Osteoblast (primary cell): ENCODE results near the gene CHN1. TPM values are rescaled to one million over a fixed set of nuclear protein-coding genes. Genes with fewer than 3 reads are reported as not detected.

Experiments
- DNase-seq: peaks from one replicate; pipeline ENCODE4 v3.0.0; 2011; ENCODE audit warnings: low spot score, mixed read lengths; ENCODE audit not compliant: insufficient read length; ENCODE audit errors: missing footprints
- H2AFZ ChIP-seq: 2 replicates; pipeline ENCODE4 v1.6.0; 2011; ENCODE audit warnings: mild to moderate bottlenecking, low read length
- H3K27ac ChIP-seq: 2 replicates; pipeline ENCODE4 v1.5.1; 2011; ENCODE audit warnings: mild to moderate bottlenecking, low read depth, low read length, moderate library complexity
- H3K27me3 ChIP-seq: 2 replicates; pipeline ENCODE4 v1.6.0; 2012; ENCODE audit warnings: mild to moderate bottlenecking, control low read depth, inconsistent platforms, low read length, moderate library complexity; ENCODE audit not compliant: insufficient read depth
- H3K36me3 ChIP-seq: 2 replicates; pipeline ENCODE4 v1.5.1; 2011; ENCODE audit warnings: mild to moderate bottlenecking, low read length, control low read depth, moderate library complexity; ENCODE audit not compliant: insufficient read depth
- H3K4me1 ChIP-seq: 2 replicates; pipeline ENCODE4 v1.5.1; 2011; ENCODE audit warnings: mild to moderate bottlenecking, low read length, control low read depth, moderate library complexity; ENCODE audit not compliant: insufficient read depth
- H3K4me2 ChIP-seq: 2 replicates; pipeline ENCODE4 v1.6.0; 2011; ENCODE audit warnings: mild to moderate bottlenecking, low read length; ENCODE audit not compliant: insufficient read depth
- H3K4me3 ChIP-seq: fragments of 200-600 bp; sonication (generic); 3 replicates; pipeline ENCODE4 v1.5.1; 2012; ENCODE audit warnings: mild to moderate bottlenecking, low read length, inconsistent platforms; ENCODE audit not compliant: insufficient read depth
- H3K79me2 ChIP-seq: 2 replicates; pipeline ENCODE4 v1.6.0; 2012; ENCODE audit warnings: mild to moderate bottlenecking, low read length, control low read depth, inconsistent platforms; ENCODE audit not compliant: insufficient read depth
- H3K9me3 ChIP-seq: 2 replicates; pipeline ENCODE4 v1.5.1; 2011; ENCODE audit warnings: low read depth, low read length, control low read depth
- H4K20me1 ChIP-seq: 2 replicates; pipeline ENCODE4 v1.6.0; 2012; ENCODE audit warnings: mild to moderate bottlenecking, low read length, control low read depth; ENCODE audit not compliant: insufficient read depth
- CTCF ChIP-seq: IDR thresholded peaks from 2 replicates; pipeline ENCODE4 v1.5.1; 2011; ENCODE audit warnings: mild to moderate bottlenecking, low read depth, low read length, moderate library complexity; ENCODE audit errors: extremely low read depth
- total RNA-seq: library from RNA; depleted of rRNA; stranded (reverse); fragments of >200 nt; gene quantifications from 2 replicates; pipeline ENCODE4 v1.2.3, GENCODE V29; 2012

Gene CHN1
- total RNA-seq, 1 donor, result 33.7 TPM

DNA sequence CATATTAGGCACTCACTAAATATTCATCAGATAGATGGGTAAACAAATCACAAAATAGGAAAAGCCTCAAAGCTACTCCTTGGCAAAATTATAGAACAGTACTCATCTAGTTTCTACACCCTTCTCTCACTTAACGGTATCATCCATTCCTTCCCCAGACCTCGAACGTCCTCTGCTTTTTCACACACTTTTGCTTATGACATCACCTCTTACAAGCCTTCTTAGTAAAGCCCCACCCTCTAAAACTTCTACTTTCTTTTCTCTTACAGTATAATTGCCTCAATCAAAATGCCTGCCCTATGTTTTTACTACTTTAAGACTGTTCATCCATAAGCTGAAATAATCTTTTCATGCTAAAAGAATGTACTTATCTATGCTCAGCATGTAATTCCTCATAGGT lies 8.1 kb downstream of the CHN1 start:
- Histone ChIP-seq H3K36me3 (no peaks in the 10 kb centered on the region), H3K4me1 (no peaks in the 10 kb centered on the region), H2AFZ (no peak overlapping the region), H3K4me3 (no peak overlapping the region), H3K27ac (no peak overlapping the region), H4K20me1 (no peaks in the 10 kb centered on the region), H3K79me2 (no peaks in the 10 kb centered on the region), H3K4me2 (no peak overlapping the region), H3K9me3 (no peaks in the 10 kb centered on the region), H3K27me3 (peaks cover 9% of the 10 kb centered on the region)
- no peak for TF ChIP-seq CTCF
- DNase-seq, result no peak

DNA sequence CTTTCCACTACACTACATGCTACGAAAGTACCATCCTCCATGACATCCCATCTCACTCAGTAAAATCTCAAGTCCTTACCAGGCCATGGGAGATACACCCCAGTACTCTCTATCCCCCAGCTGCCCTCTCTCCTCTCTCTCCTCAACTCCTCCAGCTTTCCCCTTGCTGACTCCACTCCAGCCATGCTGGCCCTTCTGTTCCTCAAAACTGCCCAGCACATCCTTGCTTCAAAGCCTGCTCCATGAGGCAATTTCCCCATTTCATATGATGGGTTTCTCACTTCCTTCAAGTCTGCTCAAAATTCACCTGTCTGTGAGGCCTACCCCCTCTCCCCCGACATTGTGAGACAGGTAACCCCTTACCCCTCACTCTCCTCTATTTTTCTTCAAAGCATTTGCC lies 8.6 kb downstream of the CHN1 start:
- DNase-seq, result no peak
- Histone ChIP-seq H3K4me1 (no peaks in the 10 kb centered on the region), H3K79me2 (no peaks in the 10 kb centered on the region), H4K20me1 (no peaks in the 10 kb centered on the region), H3K27ac (no peak overlapping the region), H2AFZ (no peak overlapping the region), H3K9me3 (no peaks in the 10 kb centered on the region), H3K36me3 (no peaks in the 10 kb centered on the region), H3K4me2 (no peak overlapping the region), H3K4me3 (no peak overlapping the region), H3K27me3 (peaks cover 4% of the 10 kb centered on the region)
- TF ChIP-seq CTCF, result no peak

DNA sequence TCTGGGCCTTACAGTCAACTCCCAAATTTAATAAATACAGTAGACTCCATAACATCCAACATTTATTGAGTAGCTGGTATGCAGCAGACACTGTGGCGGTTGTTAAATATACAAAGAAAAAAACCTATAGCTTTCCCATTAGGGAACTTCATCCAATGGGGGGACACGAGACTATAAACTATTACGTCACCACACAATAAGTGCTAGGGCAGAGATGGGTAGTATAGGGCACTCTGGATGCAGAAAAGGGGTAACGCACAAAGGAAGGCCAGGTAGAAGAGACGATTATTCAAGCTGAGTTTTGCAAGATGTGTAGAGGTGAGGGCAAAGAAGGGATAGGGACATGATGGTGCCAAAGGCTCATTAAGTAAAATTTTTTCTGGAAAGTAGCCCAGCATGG lies 10.8 kb downstream of the CHN1 start:
- no peaks in the 10 kb centered on the region for H3K36me3 ChIP-seq
- H3K27me3 ChIP-seq, result no peaks in the 10 kb centered on the region
- H3K27ac ChIP-seq, result no peak overlapping the region
- no peak overlapping the region for H3K4me3 ChIP-seq
- no peaks in the 10 kb centered on the region for H4K20me1 ChIP-seq
- H3K4me1 ChIP-seq, result no peaks in the 10 kb centered on the region
- DNase-seq, result no peak
- H2AFZ ChIP-seq, result no peak overlapping the region
- H3K9me3 ChIP-seq, result no peaks in the 10 kb centered on the region
- TF ChIP-seq CTCF, result no peak
- no peak overlapping the region for H3K4me2 ChIP-seq
- H3K79me2 ChIP-seq, result no peaks in the 10 kb centered on the region

DNA sequence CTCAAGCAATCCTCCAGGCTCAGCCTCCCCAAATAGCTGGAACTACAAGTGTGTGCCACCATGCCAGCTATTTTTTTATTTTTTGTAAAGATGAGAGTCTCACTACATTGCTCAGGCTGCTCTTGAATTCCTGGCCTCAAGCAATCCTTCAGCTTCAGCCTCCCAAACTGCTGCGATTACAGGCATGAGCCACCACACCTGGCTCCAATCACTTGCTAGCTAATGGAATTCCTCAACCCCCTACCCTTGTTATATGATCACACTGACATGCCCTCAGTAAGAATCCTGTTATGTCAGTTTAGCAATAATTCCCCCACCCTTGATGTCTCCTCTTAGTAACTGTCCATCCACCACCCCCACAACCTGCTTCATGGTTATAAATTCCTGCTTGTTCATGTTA lies 12.3 kb downstream of the CHN1 start:
- Histone ChIP-seq H3K4me1 (no peaks in the 10 kb centered on the region), H3K79me2 (no peaks in the 10 kb centered on the region), H3K4me2 (no peak overlapping the region), H3K27ac (no peak overlapping the region), H3K36me3 (no peaks in the 10 kb centered on the region), H2AFZ (no peak overlapping the region), H4K20me1 (no peaks in the 10 kb centered on the region), H3K27me3 (no peaks in the 10 kb centered on the region), H3K4me3 (no peak overlapping the region), H3K9me3 (no peaks in the 10 kb centered on the region)
- DNase-seq, result no peak
- TF ChIP-seq CTCF, result no peak
